Ishikawa (cell line): ENCODE measurements around the gene TMF1.

Experiments
- CEBPB ChIP-seq: IDR thresholded peaks from 2 replicates; pipeline ENCODE4 v1.6.1; 2012
- CREB1 ChIP-seq: IDR thresholded peaks from 2 replicates; pipeline ENCODE4 v1.6.1; 2012; ENCODE audit warnings: low read depth
- EGR1 ChIP-seq: IDR thresholded peaks from 2 replicates; pipeline ENCODE4 v1.6.1; 2012
- EP300 ChIP-seq: IDR thresholded peaks from 2 replicates; pipeline ENCODE4 v1.6.1; 2012; ENCODE audit warnings: borderline replicate concordance
- FOXM1 ChIP-seq: IDR thresholded peaks from 2 replicates; pipeline ENCODE4 v1.6.1; 2012; ENCODE audit warnings: low read depth, borderline replicate concordance
- NFIC ChIP-seq: IDR thresholded peaks from 2 replicates; pipeline ENCODE4 v1.6.1; 2012
- RAD21 ChIP-seq: IDR thresholded peaks from 2 replicates; pipeline ENCODE4 v1.6.1; 2012; ENCODE audit warnings: low read depth
- TAF1 ChIP-seq: IDR thresholded peaks from 2 replicates; pipeline ENCODE4 v1.6.1; 2012; ENCODE audit warnings: low read depth, mild to moderate bottlenecking
- TCF12 ChIP-seq: IDR thresholded peaks from 2 replicates; pipeline ENCODE4 v1.6.1; 2012; ENCODE audit warnings: low read depth
- TEAD4 ChIP-seq: IDR thresholded peaks from 2 replicates; pipeline ENCODE4 v1.6.1; 2012
- YY1 ChIP-seq: IDR thresholded peaks from 2 replicates; pipeline ENCODE4 v1.6.1; 2012; ENCODE audit warnings: low read depth
- ZBTB7A ChIP-seq: IDR thresholded peaks from 2 replicates; pipeline ENCODE4 v1.6.1; 2012; ENCODE audit warnings: low read depth
- TF ChIP-seq, protein P1 (sequence below): IDR thresholded peaks from 2 replicates; pipeline ENCODE4 v1.6.1; 2012
- TF ChIP-seq, protein P2 (sequence below): IDR thresholded peaks from 2 replicates; pipeline ENCODE4 v1.6.1; 2012; ENCODE audit warnings: low read depth, mild to moderate bottlenecking
- TF ChIP-seq, protein P3 (sequence below): IDR thresholded peaks from 2 replicates; pipeline ENCODE4 v1.6.1; 2012

TMF1 gene

DNA sequence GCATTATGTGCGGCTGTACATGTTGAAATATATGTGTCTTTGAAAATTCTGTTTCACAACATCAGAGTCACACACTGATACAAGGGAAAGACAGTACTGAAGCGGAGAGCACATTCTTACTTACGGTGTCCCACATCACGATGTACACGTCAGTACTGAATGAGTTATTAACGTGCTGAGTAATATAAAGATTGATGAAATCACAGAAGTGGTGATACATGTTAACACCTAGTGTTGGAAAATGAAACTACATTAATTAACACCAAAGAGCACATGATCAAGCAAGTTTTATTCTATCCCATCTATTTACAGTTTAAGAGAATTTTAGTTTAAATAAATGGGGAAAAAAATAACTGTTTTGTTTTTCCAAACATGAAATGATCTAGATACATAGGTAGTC lies 54.2 kb downstream of the TMF1 start:
- no peak for TF ChIP-seq FOXM1
- TF ChIP-seq TCF12: no peak
- TF ChIP-seq, protein P1, sequence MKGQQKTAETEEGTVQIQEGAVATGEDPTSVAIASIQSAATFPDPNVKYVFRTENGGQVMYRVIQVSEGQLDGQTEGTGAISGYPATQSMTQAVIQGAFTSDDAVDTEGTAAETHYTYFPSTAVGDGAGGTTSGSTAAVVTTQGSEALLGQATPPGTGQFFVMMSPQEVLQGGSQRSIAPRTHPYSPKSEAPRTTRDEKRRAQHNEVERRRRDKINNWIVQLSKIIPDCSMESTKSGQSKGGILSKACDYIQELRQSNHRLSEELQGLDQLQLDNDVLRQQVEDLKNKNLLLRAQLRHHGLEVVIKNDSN: no peak
- no peak for TF ChIP-seq EGR1
- TF ChIP-seq CEBPB: no peak
- TF ChIP-seq CREB1: no peak
- TF ChIP-seq EP300: no peak

DNA sequence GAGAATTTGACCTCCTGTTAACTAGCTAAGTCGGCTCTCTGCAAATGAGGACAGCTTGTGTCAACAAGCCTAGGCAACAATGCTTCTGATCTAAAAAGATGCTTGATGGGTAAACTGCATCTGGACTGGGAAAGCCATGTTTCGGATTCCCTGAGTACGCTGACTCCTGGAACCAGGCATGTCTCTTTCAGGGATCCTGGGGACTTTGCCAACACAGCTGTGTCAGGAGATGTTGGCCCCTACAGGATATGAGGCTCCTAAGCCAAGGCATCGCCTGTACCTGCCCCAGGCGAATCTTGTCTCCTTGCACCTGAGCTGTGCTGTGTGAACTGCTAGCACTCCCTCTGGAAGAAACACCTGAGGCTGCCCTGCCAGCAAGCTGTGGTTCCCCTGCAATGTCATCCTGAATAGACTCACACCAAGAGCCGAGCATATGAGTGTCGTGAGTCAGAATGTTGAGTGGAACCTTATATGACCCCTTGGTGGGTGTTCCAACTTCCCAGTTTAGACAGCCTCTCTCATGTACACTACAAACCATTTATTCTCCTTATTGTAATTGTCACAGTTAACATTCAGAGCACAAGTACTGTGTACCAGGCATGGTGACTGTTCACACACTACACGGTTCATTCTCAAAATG lies 55.7 kb downstream of the TMF1 start:
- TF ChIP-seq, protein P2, sequence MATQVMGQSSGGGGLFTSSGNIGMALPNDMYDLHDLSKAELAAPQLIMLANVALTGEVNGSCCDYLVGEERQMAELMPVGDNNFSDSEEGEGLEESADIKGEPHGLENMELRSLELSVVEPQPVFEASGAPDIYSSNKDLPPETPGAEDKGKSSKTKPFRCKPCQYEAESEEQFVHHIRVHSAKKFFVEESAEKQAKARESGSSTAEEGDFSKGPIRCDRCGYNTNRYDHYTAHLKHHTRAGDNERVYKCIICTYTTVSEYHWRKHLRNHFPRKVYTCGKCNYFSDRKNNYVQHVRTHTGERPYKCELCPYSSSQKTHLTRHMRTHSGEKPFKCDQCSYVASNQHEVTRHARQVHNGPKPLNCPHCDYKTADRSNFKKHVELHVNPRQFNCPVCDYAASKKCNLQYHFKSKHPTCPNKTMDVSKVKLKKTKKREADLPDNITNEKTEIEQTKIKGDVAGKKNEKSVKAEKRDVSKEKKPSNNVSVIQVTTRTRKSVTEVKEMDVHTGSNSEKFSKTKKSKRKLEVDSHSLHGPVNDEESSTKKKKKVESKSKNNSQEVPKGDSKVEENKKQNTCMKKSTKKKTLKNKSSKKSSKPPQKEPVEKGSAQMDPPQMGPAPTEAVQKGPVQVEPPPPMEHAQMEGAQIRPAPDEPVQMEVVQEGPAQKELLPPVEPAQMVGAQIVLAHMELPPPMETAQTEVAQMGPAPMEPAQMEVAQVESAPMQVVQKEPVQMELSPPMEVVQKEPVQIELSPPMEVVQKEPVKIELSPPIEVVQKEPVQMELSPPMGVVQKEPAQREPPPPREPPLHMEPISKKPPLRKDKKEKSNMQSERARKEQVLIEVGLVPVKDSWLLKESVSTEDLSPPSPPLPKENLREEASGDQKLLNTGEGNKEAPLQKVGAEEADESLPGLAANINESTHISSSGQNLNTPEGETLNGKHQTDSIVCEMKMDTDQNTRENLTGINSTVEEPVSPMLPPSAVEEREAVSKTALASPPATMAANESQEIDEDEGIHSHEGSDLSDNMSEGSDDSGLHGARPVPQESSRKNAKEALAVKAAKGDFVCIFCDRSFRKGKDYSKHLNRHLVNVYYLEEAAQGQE: no peak
- TF ChIP-seq EP300 (no peak), TEAD4 (no peak), ZBTB7A (no peak), NFIC (no peak), RAD21 (no peak), FOXM1 (no peak), CREB1 (no peak), EGR1 (no peak), YY1 (no peak), CEBPB (no peak), TAF1 (no peak), TCF12 (no peak)
- TF ChIP-seq, protein P3, sequence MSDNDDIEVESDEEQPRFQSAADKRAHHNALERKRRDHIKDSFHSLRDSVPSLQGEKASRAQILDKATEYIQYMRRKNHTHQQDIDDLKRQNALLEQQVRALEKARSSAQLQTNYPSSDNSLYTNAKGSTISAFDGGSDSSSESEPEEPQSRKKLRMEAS: no peak
- TF ChIP-seq, protein P1: no peak

DNA sequence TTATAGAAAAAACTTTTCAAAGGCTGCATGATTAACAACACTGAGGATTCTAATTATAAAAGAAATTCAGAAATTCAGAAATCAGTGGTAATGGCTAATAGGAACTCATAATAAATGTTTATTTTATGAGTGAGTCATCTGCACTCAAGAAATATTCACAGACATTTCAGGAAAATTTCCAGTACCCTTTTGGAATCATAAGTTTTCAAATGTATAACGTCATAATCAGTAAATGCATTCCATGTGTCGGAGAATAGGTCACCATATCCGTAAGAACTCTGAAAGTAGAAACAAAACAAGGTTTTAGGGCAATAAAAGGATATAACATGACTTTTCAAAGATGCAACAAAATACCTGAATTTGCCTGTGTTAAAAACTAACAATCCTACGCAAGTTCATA lies 63.4 kb downstream of the TMF1 start:
- TF ChIP-seq TCF12 (no peak), TEAD4 (no peak), EGR1 (no peak), FOXM1 (no peak), RAD21 (no peak), CEBPB (no peak), TAF1 (no peak), ZBTB7A (no peak), CREB1 (no peak), YY1 (no peak), EP300 (no peak), NFIC (no peak)
- TF ChIP-seq, protein P3: no peak
- TF ChIP-seq, protein P2: no peak
- TF ChIP-seq, protein P1: no peak

DNA sequence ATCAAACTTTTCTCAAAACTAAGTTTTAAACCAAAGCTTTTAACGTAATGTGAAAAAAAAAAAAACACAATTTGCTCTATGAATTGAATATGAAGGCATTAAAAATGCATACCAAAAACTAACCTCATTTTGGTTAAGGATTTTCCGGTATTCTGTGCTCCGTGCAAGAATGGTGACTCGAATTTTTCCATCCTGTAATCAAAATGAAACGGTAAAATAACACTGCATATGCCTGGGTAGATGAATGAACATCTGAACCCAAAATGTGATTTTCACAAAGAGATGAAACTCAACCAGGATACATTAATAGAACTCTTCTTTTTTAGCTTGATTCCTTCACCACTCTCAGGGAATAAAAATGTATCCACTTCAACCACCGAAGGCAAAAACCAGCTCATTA lies 64.8 kb downstream of the TMF1 start:
- TF ChIP-seq CEBPB (no peak), EP300 (no peak), CREB1 (no peak), TEAD4 (no peak), TCF12 (no peak), TAF1 (no peak), EGR1 (no peak), RAD21 (no peak), ZBTB7A (no peak), FOXM1 (no peak)
- TF ChIP-seq, protein P3: no peak

DNA sequence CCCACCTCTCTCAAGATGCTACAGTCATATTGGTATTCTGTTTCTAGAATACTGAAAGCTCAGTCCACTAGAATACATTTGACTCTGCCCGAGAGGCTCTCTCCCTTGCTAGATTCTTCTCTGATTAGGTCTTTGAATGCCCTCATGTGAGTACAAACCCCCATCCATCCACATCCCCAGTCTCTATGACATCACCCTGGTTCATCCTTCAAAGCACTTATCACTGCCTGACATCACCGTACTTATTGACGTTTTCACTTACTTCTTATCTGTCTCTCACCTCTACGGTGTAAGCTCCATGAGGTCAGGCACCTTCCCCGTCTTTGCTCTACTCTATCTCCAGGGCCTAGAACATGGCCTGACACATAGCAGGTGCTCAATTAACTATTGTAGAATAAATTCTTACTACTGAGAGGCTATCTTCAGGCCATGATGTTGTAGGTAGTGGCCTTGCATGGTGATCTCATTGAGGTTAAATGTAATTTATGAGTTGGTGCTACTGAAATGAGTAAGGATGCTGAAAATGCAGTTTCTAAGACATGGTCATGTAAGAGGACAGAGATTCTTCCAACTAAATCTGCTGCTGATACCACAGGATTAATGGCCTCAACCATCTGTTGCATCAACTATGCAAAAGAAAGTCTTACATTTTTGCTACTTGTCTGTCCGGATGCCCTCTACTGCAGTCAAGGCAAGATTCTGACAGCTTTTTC lies 65.5 kb downstream of the TMF1 start:
- TF ChIP-seq, protein P3: no peak
- TF ChIP-seq CREB1 (no peak), EP300 (no peak), TEAD4 (no peak), EGR1 (no peak), CEBPB (no peak), TCF12 (no peak), TAF1 (no peak), ZBTB7A (no peak), RAD21 (no peak), FOXM1 (no peak), NFIC (no peak)
- TF ChIP-seq, protein P2: no peak
- TF ChIP-seq, protein P1: no peak
